ENCODE data around the gene ADGRL3.

- no peak for TF ChIP-seq CTCF (IDR thresholded peaks at IDR 0.05)
- TF ChIP-seq POLR2A (IDR thresholded peaks at IDR 0.05) = no peak
Observed at GRCh38 chr4:61350932-61351331, 150.8 kb downstream of the ADGRL3 start.

Data from adrenal gland (tissue), 5 donors.